Prostate gland (tissue), 2 donors: Measurements from ENCODE around the gene CEP164.

ENCODE experiments used
- CTCF ChIP-seq, 4 experiments: fragments of 200-600 bp in 2 of 4; fragments of 450-650 bp in 2 of 4; sonication (generic) in 2 of 4; IDR thresholded peaks; 1 replicate in 3 of 4; 2 replicates in 1 of 4; pipeline ENCODE4 v1.5.1; 2016 to 2019; ENCODE audit warnings: antibody characterized with exemption in 4 of 4, mild to moderate bottlenecking in 2 of 4, moderate library complexity in 2 of 4
- POLR2A ChIP-seq: fragments of 450-650 bp; IDR thresholded peaks from one replicate; pipeline ENCODE4 v1.6.1; 2016; ENCODE audit warnings: antibody characterized with exemption, mild to moderate bottlenecking

DNA sequence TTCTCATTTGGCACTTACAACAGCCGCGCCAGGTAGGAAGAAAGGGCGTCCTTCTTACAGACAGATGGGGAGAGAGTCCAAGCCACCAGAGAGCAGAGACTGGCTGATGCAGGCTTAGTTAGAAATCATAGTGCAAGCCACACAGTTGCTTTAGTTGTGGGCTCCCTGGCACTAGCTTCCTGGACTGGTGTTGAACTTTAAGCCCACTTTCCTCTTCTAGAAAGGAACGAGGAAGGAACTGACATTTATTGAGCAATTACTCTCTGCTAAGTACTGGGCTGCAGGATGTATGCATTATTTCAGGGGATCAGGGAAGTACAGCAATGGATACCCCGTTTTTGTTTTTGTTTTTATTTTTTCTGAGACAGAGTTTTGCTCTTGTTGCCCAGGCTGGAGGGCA lies 14.6 kb upstream of the CEP164 start:
- TF ChIP-seq CTCF (IDR thresholded peaks at IDR 0.05) (no peak), POLR2A (no peak)
